ENCODE results near the gene ARMC5. TPM values are rescaled to one million over a fixed set of nuclear protein-coding genes. Genes with fewer than 3 reads are reported as not detected.

Gene ARMC5
- total RNA-seq, 4 donors from 2014 or later, result 12.4 to 20.4 (median 17.6) TPM

DNA sequence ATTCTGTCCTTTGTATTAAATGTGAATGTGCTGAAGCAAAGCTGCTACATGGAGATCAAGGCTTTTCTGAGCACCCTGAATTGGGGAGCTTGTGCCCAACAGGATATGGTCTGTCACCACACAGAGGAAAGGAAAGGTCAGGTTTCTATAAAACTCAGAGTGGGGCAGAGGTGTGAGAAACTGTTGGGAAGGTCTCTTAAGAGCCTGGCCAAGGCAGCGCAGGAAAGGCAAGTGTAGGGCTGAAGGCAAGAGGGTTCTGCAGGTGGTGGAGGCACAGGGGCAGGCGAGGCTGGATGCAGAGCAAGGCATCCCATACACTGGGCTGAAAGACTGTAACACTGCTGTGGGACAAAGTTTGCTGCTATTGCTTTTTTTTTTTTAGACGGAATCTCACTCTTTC is 39.3 kb upstream of the ARMC5 start:
- Histone ChIP-seq H3K27ac (no peak overlapping the region), H3K9me3 (no peaks in the 10 kb centered on the region), H3K27me3 (no peaks in the 10 kb centered on the region), H3K36me3 (no peaks in the 10 kb centered on the region), H3K4me1 (no peaks in the 10 kb centered on the region), H3K4me3 (no peak overlapping the region)
- TF ChIP-seq CTCF (IDR thresholded peaks at IDR 0.05), result no peak
- TF ChIP-seq POLR2A (IDR thresholded peaks at IDR 0.05), result no peak
- peak in 1 of 3 donors; percentile 12 for DNase-seq

- peak in 2 of 3 donors; percentile 34 to 72 for DNase-seq
- TF ChIP-seq CTCF (IDR thresholded peaks at IDR 0.05), result no peak
- no peak for TF ChIP-seq POLR2A (IDR thresholded peaks at IDR 0.05)
- Histone ChIP-seq H3K4me1 (no peaks in the 10 kb centered on the region), H3K4me3 (no peak overlapping the region), H3K36me3 (no peaks in the 10 kb centered on the region), H3K27me3 (no peaks in the 10 kb centered on the region), H3K27ac (no peak overlapping the region), H3K9me3 (no peaks in the 10 kb centered on the region)
Measured at GRCh38 chr16:31421587-31421986, 37.7 kb upstream of the ARMC5 start.

GRCh38 chr16:31423241-31423640 is 36.1 kb upstream of the ARMC5 start:
- no peaks in the 10 kb centered on the region for H3K27me3 ChIP-seq
- H3K9me3 ChIP-seq, result no peaks in the 10 kb centered on the region
- no peaks in the 10 kb centered on the region for H3K36me3 ChIP-seq
- H3K27ac ChIP-seq, result peak overlapping the region in 1 of 4 donors; percentile 13
- peaks cover 0 to 11% (median 0%) of the 10 kb centered on the region in 4 donors for H3K4me1 ChIP-seq
- H3K4me3 ChIP-seq, result no peak overlapping the region
- DNase-seq, result peak in 1 of 3 donors; percentile 25
- TF ChIP-seq POLR2A (IDR thresholded peaks at IDR 0.05) (no peak), CTCF (IDR thresholded peaks at IDR 0.05) (no peak)

GRCh38 chr16:31423801-31424200 is 35.5 kb upstream of the ARMC5 start:
- peaks cover 0 to 14% (median 0%) of the 10 kb centered on the region in 4 donors for H3K4me1 ChIP-seq
- no peak for DNase-seq
- no peak for TF ChIP-seq POLR2A (IDR thresholded peaks at IDR 0.05)
- no peak for TF ChIP-seq CTCF (IDR thresholded peaks at IDR 0.05)
- H3K4me3 ChIP-seq, result no peak overlapping the region
- H3K27me3 ChIP-seq, result no peaks in the 10 kb centered on the region
- H3K36me3 ChIP-seq, result no peaks in the 10 kb centered on the region
- no peaks in the 10 kb centered on the region for H3K9me3 ChIP-seq
- H3K27ac ChIP-seq, result peak overlapping the region in 1 of 4 donors; percentile 13

GRCh38 chr16:31427441-31428278 is 31.6 kb upstream of the ARMC5 start:
- H3K9me3 ChIP-seq, result no peaks in the 10 kb centered on the region
- peak overlapping the region in 1 of 4 donors; percentile 33 for H3K27ac ChIP-seq
- peak in 2 of 3 donors; percentile 77 to 78 for DNase-seq
- H3K4me1 ChIP-seq, result peaks cover 0 to 14% (median 0%) of the 10 kb centered on the region in 4 donors
- peak overlapping the region; percentile 12 to 55 (median 32) for H3K4me3 ChIP-seq
- H3K36me3 ChIP-seq, result no peaks in the 10 kb centered on the region
- no peak for TF ChIP-seq CTCF (IDR thresholded peaks at IDR 0.05)
- no peak for TF ChIP-seq POLR2A (IDR thresholded peaks at IDR 0.05)
- H3K27me3 ChIP-seq, result no peaks in the 10 kb centered on the region
